Activated T-cell treated with anti-CD3 and anti-CD28 coated beads, Interleukin-2, amount 50 U/mL, for 1 hour (primary cell): ENCODE data around the gene NAA15.
"Not testable (repeated sequence)": the region's sequence is repeated elsewhere in the genome, so short reads cannot be mapped to it uniquely, and the experiment has no call there.

Experiments
- DNase-seq: peaks from one replicate; pipeline ENCODE4 v3.0.0-alpha.2; 2020

The NAA15 gene

GRCh38 chr4:139301113-139301820 lies at the start of gene NAA15:
NAA15 (plus strand) TSS chr4:139301505; CDS start chr4:139301778, 273 bp downstream.
- DNase-seq = peak; percentile 96

GRCh38 chr4:139253046-139253445 lies 48.3 kb upstream of the NAA15 start:
- DNase-seq = no peak

DNA sequence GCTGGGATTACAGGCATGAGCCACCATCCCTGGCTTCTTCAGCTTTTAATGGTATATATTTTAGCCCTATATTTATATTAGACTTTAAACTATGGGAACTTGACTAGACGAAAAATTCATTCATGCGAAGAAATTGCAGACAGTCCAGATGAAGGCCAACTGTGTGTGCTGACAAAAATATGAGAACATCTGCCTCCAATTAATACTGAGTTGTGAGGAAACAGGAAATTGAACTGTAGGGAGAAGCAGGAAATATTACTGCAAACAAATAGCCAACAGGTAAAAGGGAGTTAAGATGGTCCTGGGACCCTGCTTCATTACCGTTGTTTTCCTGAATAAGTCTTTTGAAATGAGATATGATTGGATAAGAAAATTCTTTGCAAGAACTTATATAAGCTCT lies 47.6 kb upstream of the NAA15 start:
- DNase-seq = no peak

- DNase-seq = not testable (repeated sequence)
Measured at GRCh38 chr4:139255581-139255980, 45.7 kb upstream of the NAA15 start.

GRCh38 chr4:139256349-139256748 lies 45.0 kb upstream of the NAA15 start:
- DNase-seq = no peak

DNA sequence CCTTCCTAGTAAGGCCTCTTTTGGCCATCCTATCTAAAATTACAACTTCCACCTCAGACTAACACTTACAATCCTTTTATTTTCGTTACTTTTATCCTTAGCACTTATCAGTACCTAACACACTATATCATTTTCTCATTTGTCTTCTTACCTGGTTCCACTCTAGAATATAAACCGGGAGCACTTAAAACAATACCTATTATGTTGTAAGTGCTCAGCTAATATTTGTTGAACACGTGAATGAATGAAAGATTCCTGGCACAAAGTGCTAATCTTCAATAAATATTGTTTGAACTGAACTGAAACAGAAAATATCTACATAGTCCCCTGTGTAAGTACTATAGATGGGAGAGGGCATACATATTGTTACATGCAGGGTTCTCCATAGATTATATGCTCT lies 35.7 kb upstream of the NAA15 start:
- DNase-seq = no peak

- DNase-seq = no peak
Measured at GRCh38 chr4:139266208-139266582, 35.1 kb upstream of the NAA15 start.

DNA sequence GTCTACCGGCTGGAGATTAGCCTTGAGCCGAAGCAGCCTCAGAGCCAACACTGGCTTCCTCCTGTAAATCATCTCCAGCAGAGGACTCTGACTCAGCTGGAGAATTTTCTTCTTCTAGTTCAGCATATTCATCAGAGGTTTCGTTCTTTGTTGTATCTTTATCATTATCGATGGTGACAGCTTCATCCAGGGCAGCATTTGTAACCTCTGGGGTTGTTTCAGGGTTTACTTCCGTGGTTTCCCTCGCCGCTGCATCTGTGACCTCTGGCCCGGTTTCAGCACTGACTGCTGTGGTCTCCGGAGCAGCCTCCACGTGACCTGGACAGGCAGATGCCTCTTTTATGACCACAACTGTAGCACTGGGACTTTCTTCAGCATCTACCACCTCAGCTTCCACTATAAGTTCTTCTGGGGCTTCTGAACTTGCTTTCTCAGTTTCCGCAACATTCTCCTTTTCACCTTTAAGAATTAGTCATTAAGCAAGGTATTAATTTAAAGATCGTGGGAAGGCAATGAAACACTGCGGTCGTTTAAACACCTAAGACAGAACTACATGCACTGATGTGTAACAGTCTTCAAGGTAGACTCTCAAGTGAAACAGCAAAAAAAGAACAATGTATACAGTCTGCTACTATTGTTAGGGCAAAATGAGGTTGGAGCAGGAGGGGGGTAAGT lies 34.6 kb upstream of the NAA15 start:
- peak; percentile 52 for DNase-seq

DNA sequence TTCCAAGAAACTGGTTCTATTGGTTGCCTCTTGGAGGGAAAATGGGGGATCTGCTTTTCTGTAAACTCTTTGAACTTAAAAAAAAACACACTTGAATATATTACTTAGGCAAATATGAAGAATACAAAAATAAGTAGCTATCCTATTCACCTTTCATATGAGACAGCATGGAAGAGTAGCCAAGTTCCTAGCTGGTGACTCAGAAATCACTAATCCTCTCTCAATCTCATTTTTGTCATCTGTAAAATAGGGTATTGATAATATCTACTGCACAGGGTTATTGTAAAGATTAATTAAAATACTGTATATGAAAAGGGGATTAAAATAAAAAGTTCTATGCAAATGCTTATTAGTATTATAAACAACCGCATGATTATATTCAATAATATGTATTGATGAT lies 34.0 kb upstream of the NAA15 start:
- no peak for DNase-seq

DNA sequence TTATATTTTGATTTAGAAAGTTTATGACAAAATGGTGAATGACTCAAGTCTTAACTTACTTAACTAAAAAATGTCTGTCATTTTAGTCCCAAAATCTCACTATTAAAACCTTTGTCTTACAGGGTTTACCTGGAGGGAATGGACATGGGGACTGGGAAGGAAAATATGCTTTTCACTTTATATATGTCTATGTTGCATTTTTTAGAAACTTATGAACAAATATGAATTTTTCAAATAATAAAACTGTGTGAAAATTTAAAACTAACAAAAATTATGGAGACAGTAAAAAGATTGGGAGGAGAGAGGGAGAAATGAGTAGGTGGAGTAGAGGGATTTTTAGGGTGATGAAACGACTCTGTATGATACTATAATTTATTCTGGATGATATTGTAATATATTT lies 27.5 kb upstream of the NAA15 start:
- no peak for DNase-seq

DNA sequence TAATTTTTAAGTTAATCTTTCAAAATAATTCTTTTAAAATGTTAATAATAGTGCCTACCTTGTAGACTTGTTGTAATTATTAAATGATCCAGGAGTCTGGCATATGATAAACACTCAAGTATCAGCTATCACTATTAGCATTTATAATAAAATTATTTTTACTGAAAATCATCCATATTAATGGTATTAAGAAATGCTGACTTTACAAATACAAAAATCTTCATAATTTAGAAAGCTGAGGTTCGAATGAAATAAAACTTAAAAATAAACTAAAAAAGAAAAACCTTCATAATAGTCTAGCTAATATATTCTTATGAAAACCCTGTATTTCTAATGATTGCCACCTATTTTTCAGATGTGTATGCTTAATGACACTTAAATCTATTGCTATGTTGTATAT lies 26.5 kb upstream of the NAA15 start:
- no peak for DNase-seq

DNA sequence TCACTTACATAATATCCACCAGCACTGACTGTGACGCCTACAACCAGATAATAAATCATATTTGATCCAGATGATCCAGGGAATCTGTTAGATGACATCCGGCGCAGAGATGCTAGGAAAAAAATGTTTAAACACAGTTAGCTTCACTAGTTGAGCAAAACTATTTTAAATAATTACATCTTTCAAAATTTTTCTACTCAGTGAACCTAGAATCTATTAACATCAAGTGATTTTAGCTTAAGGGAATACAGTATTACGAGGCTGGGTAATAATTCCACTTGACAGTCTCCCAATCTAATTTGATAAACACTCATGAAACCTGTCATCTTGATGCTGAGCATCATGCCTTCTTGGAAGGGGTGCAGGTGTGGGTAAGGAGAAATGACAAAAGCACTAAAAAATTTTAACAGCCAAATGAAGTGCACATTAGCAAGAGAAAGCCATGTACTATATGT lies 26.0 kb upstream of the NAA15 start:
- DNase-seq = no peak

- DNase-seq = no peak
Measured at GRCh38 chr4:139278485-139278884, 22.8 kb upstream of the NAA15 start.

DNA sequence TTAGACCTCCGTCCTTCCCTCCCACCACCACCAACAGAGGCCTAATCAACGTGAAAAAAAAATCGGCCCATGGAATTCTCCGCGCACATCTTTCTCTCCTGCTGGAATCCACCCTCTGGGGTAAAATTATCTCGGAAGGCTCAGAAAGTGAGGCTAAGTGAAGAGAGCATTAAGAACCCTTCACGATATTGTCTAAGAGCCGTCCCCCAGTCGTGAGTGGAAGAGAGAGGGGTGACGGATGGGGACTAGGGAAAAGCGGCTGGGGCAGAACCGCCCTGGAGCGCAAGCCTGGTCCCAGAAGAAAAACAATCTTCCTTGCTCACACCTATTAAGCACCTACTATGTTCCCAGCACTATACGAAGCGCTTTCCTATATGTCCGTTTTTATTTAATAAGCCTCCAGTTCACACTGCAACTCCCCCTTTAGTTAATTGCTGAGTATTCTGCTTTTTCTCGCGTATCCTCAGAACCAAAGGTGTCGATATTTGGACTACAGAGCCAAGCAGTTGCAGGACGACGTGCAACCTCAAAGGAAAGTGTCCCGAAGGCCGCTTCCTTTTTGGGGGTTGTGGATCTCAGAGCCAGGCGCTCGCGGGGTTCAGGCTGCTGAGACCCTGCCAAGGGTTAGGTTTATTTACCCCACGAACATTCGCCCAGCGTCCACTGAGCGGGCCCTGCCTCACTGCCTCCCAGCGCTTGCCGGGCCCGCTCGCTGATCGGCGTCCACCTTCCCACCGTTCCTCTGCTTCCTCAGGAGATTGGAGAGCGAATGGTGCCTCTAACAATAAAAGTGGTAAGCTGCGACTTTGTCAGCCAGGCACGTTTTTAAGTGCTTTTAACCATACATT lies 22.2 kb upstream of the NAA15 start:
- DNase-seq = no peak

DNA sequence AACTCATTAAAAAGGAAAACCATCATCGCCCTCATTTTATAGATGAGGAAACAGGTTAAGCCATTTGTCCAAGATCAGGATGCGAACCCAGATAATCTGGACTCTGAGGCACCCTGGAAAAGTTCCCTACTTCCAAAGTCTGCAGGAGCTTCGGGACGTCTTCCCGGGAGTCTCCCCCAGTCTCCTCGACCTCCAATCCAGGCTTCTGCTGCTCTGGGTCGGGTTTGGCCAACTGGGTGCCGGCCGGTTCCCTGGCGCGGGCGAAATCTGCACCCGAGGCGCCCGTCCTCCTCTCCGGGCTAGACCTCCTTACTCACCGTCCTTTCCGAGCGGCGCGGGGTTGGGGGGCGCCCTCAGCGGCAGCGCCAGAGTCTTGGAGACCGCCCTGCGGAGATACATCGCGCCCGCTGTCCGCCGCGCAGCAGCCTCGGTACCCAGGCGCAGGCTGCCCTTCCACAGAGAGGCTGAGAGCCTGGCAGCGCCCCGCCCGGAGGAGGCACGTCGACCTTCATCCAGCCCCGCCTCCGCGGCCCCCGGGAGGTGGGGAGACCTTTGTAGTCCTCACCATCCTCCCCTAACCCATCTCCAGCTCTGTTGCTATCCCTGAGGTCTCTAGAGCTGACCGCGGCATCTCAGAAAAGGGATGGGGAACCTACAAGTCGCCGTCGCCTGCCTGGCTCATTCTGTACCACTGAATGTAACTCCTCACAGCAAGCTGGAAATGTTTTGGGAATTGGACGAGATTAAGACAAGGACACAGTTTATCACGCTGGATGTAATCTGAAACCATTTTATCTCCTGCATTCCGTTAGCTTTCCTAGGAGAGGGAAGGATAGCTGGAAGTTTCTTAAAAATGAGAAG lies 21.3 kb upstream of the NAA15 start, which contains the start of gene MGARP:
TSS of gene MGARP (minus strand) at position 466 of the 861 bp plus-strand sequence. CDS start at position 399, 67 bp downstream.
- DNase-seq = peak; percentile 41

DNA sequence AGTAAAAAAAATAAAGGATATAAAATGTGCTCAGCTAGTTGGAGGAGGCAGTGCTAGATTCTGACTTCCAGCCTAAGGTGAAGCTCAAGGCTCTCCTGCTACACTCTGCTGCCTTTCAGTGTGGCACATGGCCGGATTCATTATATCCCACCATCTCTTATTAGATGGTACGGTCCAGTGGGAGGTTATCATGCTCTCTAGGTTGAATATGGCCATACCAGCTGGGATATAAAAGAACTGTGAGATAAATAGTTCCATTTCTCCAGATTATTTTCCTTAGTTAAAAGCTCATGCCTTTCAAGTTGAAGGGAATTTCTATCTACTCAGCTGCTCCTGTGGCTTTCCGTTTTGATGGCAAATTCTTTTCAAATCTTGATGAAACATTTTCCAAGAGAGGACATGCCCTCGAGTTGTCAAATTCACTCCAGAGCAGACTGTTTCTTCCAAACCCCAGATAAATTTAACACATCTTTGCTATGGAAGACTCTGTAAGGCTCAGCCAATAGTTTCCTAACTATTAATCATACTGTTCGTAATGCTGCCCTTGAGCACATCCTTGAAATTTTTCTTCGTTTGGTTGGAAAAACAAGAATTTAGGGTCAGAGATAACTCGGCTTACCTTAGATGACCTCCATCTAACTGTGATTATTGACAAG lies 19.1 kb upstream of the NAA15 start:
- DNase-seq = no peak

- no peak for DNase-seq
Measured at GRCh38 chr4:139282721-139283075, 18.6 kb upstream of the NAA15 start.

- DNase-seq = no peak
Measured at GRCh38 chr4:139286186-139286698, 15.1 kb upstream of the NAA15 start.

DNA sequence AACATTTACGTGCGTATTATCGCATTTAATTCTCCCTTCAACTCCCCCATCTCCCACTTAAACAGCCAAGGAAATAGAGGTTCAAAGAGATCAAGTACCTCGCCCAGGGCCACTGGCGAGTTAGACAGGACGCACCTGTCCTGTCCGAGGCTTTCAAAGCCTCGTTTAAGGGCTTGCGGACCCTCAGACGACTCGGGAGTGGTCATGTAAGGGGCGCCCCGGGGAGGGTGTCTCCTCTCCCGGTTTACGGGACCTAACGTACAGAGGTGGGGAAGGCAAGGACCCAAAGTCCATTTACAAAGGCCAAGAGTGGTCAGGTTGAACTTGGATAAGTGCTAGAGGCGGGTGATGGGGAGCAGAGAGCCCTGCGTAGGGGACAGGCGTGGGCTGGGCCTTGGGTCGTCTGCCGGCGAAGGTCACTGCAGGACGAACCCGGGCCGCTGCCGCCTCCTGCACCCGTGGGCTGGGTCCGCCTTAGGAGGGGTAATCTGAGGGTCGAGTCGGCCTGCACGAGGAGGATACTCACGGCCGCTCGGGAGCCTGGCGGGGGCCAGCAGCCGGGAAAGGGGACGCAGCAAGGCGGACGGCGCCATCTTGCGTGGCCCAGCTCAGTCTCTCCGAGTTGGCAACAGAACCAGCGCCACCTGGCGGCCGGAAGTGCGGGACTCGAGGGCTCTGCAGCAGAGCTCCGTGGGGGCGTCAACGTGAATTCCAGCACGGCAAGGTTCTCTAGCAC lies 5.9 kb upstream of the NAA15 start:
- peak; percentile 99 for DNase-seq

DNA sequence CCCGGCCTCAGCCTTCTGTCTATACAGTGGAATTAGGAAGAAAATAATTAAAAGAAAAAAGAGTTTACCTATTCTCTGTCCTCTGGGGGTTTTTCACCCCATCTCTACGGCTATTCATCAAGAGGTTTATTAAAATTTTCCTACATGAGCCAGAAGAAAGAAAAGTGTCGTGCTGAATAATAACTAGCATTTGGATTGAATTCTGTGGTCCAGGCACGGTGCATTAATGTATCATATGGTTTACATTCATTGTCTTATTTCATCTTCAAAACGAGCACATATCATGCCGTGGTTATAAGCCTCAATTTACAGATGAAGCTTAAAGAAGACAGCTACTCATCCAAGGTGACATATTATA lies 5.4 kb upstream of the NAA15 start:
- DNase-seq = no peak

- no peak for DNase-seq
Measured at GRCh38 chr4:139297001-139297410, 4.3 kb upstream of the NAA15 start.
